22Rv1 (cell line): ENCODE measurements around the gene MAGI1.
A peak's percentile ranks its signal among the peaks of the same experiment; 100 is the strongest.

Experiments
- H3K27ac ChIP-seq: fragments of 450-650 bp; 2 replicates; pipeline ENCODE4 v1.5.1; 2017
- CTCF ChIP-seq: fragments of 450-650 bp; IDR thresholded peaks from 2 replicates; pipeline ENCODE4 v1.5.1; 2017; ENCODE audit warnings: mild to moderate bottlenecking
- ZFX ChIP-seq: fragments of 450-650 bp; IDR thresholded peaks from 2 replicates; pipeline ENCODE4 v1.6.1; 2017; ENCODE audit warnings: antibody characterized with exemption, borderline replicate concordance

MAGI1 gene

GRCh38 chr3:65343026-65343425 is 695.7 kb downstream of the MAGI1 start:
- no peak for TF ChIP-seq ZFX
- TF ChIP-seq CTCF = no peak
- H3K27ac ChIP-seq = no peak overlapping the region

GRCh38 chr3:65342084-65342683 is 696.5 kb downstream of the MAGI1 start:
- H3K27ac ChIP-seq = no peak overlapping the region
- TF ChIP-seq ZFX = no peak
- TF ChIP-seq CTCF = peak; percentile 87

GRCh38 chr3:65339192-65339740 is 699.5 kb downstream of the MAGI1 start:
- TF ChIP-seq ZFX = no peak
- no peak for TF ChIP-seq CTCF

GRCh38 chr3:65338571-65338970 is 700.1 kb downstream of the MAGI1 start:
- TF ChIP-seq CTCF (no peak), ZFX (no peak)
- no peak overlapping the region for H3K27ac ChIP-seq

More at GRCh38 chr3:65339192-65339740, 699.5 kb downstream of the MAGI1 start:
- no peak overlapping the region for H3K27ac ChIP-seq

- TF ChIP-seq CTCF (no peak), ZFX (no peak)
- H3K27ac ChIP-seq = no peak overlapping the region
Observed at GRCh38 chr3:65335587-65335986, 703.1 kb downstream of the MAGI1 start.

- no peak overlapping the region for H3K27ac ChIP-seq
- TF ChIP-seq ZFX (no peak), CTCF (peak; percentile 23; the same call in 1 of the 2 replicates)
Observed at GRCh38 chr3:65334045-65334665, 704.6 kb downstream of the MAGI1 start.

GRCh38 chr3:65331730-65332129 is 707.0 kb downstream of the MAGI1 start:
- TF ChIP-seq CTCF (no peak), ZFX (no peak)

More at GRCh38 chr3:65331730-65332129, 707.0 kb downstream of the MAGI1 start:
- H3K27ac ChIP-seq = no peak overlapping the region
